GM19397 (cell line): ENCODE data around the gene CHPT1.

Source experiments
- ATAC-seq: cut with Tn5 transposase; IDR thresholded peaks from one replicate; pipeline ENCODE4 v1.9.1; 2021; ENCODE audit warnings: mild to moderate bottlenecking, moderate library complexity; ENCODE audit not compliant: unreplicated experiment

CHPT1 gene

DNA sequence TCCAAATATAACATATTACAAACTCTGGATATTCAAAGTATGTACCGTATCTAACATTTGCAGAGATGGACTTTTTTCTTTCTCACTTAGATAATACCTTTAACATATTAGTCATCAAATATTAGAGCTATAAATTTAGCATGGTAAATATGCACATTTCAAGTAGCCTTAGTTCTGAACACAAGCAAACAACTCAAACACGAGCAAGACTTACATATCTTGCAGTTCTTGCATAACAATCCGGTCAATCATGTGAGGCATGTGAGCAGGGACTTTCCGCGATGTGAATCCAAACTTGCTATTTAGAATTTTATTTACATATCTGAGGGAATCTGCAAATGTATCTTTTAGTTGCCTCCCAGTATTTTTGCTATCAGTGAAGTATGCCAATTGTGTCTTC, 63.9 kb downstream of the CHPT1 start:
- ATAC-seq: no peak

DNA sequence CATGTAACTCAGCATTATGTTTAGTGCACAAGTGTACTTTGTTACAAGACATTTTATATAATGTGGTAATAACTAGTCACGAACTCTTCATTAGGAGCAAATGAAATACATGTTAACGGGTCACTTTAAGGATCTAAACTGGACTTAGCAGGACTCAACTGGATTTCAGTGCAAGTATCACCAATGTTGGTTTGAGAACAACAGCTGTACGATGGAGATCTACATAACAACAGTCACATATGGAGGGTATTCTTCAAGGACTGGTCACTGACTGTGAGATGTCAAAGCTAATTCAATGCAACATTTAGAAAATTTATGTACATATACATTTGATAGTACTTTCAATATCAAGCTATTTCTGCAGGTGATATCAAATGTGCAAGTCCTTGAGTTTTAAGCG, 64.3 kb downstream of the CHPT1 start:
- no peak for ATAC-seq

DNA sequence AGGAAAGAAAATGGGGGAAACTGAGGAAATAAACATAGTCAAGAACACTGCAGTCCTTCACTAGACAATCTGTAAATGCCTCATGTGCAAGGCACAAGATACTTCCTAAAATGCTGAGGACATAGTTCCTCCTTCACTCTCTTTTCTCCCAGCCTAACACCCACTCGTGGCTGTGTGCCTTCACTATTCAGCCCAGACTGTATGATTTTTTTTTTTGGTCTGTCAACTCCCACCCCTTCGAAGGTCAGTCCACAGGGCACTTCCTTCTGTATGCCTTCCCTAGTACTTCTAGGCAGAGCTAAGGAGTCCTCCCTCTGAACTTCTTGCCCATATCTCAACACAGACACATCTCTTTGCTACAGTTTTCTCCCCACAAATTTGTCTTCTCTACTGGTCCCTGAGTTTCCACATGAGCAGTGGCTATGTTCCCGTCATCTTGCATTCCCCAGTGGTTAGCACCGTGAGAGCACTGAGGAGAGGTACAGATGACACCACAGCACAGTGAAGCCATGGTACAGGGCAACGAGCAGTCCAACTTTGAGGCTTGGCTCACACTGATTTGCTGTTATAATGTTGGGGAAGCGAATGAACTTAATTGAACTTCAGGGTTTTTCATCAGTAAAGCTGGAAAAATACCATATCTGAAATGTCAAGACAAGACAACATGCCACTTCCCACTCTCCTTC, 65.9 kb downstream of the CHPT1 start:
- ATAC-seq: no peak

DNA sequence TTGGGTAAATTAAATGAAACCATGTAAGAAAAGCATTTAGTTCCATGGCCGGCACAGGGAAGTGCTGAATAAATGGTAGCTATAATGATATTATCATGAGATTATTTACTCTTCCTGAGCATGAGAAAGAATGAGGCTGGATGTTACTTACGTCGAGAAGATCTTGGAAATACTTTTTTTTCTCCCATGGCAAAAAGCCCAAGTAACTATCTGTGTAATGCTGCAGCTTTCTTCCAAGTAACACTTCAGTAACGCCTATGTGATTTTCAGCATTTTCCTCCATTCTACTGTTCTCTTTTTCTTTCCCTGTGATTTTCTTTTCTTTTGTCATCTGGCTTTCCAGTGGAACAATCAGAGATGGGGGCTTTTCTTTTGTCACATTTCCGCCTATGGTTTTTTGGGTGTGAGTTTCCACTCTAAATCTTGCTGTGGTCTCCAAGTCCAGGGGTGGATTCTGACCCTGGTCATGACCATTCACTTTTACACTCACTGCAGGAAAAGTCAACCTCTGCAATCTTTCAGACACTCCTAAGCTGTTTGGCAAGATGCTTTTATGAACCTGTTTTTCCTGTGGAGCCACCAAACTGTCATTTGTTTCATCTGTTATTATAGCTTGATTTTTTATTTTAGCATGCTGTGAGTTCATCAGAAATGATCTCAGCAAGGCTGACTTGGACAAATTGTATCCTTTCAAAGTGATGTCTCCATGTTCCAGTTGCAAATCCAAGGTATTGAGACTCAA, 66.8 kb downstream of the CHPT1 start:
- ATAC-seq: no peak

GRCh38 chr12:101767537-101767936, 70.1 kb downstream of the CHPT1 start:
- ATAC-seq: no peak

DNA sequence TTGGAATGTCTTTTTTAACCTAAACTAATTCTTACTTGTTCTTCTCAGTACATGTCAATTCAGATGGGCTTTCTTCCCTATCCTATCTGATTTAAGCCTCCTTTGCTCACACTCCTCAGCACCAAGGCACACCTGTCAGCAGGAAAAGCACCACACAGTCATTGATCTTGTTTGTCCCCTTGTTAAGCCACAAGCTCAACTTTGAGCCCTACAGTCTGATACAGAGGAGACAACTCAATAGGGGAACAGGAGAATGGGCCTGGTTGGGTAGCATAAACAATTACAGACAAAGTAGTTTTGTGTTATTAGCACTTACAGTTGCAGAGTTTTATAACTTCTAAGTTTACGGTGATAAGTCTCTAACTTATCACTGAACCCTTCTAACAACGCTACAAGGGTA, 71.3 kb downstream of the CHPT1 start:
- ATAC-seq: no peak

DNA sequence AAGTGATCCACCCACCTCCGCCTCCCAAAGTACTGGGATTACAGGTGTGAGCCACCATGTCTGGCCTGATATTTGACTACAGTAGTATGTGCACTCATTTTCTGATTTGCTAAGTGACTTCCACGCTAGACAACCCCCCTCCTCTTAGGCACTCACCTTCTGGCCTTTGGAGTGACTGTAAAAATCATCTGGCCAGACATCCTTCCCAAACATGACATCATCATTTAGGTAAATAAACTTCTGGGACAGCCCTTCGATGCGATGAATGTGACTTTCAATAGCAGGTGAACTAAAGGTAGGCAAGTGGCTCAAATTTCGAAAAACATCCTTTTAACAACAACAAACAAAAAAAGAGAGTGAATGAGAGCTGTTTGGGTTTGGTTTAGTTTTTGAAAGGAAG, 72.4 kb downstream of the CHPT1 start:
- ATAC-seq: no peak

GRCh38 chr12:101772012-101772775, 74.8 kb downstream of the CHPT1 start:
- ATAC-seq: no peak

- ATAC-seq: peak; percentile 55
Observed at GRCh38 chr12:101773650-101774162, 76.3 kb downstream of the CHPT1 start.

DNA sequence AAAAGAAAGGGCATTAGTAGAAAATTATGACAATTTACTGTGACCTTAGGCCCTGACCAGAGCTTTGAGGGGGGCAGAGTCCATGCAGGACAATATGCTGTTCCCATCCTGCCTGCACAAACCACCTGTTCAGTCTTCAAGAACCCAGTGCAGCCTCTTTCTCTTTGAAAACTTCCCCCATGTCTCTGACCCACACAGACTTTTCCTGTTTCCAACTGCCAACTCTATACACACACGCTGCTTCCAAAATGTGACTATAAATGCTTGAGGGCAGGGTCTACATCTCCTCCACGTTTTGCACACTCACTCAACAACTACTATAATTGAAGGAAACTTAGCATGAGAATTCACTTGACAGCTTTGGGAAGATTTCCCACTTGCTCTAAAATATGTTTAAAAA, 78.4 kb downstream of the CHPT1 start:
- ATAC-seq: no peak

GRCh38 chr12:101777485-101777884, 80.0 kb downstream of the CHPT1 start:
- no peak for ATAC-seq

GRCh38 chr12:101777978-101778377, 80.5 kb downstream of the CHPT1 start:
- ATAC-seq: no peak
